HG02981 (cell line): ENCODE measurements around the gene PDE11A.
A peak's percentile ranks its signal among the peaks of the same experiment; 100 is the strongest.
"Not testable (repeated sequence)": the region's sequence is repeated elsewhere in the genome, so short reads cannot be mapped to it uniquely, and the experiment has no call there.

Experiments used
- ATAC-seq: cut with Tn5 transposase; IDR thresholded peaks from one replicate; pipeline ENCODE4 v1.9.1; 2021; ENCODE audit warnings: mild to moderate bottlenecking, moderate library complexity; ENCODE audit not compliant: unreplicated experiment

Gene PDE11A

DNA sequence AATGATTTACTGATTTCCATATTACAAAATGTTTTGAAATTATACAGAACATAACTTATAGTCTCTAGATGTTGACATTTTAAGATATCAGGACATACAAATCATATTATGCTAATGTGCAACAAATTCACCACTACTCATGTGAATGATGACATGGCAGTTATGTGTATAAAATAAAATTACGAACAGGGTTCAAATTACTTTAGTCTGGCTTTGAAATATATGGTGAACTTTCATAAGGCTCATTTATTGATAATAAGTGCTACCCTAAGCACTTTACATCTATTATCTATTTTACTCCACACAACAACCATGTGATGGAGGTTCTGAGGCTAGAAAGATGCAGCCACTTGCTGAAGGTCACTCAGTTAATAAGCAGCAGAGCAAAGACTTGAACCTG, 62.8 kb downstream of the PDE11A start:
- no peak for ATAC-seq

DNA sequence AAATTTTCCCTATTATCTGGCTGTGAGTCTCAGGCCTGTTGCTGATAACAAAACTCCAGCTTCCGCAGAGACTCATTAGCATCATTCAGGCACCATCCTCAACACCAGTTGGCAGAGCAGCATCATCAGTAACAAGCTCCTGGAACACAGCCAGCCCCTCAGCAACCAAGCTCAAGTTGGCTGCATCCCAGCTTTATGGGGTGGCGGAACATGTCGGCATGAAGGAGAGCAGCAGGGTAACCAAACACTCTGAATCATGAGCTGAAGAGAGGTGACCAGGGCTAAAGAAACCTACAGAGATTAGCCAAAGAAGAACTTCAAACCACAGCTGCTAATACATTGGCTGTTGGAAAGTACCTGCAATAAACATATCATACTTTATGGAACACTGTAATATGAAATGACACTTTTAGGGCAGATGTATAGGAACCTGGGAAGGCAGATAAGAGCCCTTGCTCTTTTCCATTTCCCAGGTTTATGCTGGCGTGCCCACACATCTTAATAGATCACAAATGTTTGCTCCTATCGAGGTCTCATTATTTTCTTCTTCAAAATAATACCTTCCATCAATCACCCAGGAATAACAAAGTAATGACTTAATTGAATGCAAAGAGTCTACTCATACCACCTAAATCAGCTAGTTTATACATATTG, 63.8 kb downstream of the PDE11A start:
- no peak for ATAC-seq

DNA sequence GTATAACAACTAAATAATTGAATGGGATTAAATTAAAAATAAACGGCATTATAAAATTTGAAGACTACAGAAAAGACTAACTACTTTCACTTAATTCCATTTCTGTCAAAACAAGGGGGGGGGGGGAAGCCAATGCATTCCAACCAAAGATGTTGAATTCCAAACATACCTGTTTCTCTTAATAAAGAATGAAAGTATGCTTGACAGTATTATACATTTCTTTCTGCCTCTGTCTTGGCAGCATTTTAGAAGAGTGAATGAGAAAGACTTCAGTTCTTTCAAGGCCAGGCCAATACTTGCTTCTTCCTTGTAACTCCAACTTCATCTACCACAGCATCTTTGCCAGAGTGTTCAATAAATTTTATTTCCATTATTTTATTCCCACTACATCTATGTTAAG, 65.9 kb downstream of the PDE11A start:
- no peak for ATAC-seq

DNA sequence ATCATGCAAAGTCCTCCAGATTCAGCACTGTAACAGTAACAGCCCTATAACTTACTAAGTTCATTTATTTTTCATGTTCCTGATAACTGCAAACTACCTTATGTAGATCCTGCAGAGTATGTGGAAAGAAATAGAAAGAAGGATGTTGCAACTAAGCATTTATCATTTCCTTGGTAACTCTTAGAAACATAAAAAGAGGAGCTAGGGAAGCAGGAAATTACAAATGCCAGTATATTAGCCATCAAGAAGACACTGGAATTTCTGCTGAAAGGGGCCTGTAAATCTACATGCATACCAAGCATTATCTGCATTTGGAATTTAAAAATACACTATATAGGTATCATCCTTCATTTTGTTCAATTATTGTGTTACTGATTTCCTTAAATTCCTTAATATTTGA, 66.8 kb downstream of the PDE11A start:
- no peak for ATAC-seq

GRCh38 chr2:178002038-178002437, 70.5 kb downstream of the PDE11A start:
- ATAC-seq, result no peak

DNA sequence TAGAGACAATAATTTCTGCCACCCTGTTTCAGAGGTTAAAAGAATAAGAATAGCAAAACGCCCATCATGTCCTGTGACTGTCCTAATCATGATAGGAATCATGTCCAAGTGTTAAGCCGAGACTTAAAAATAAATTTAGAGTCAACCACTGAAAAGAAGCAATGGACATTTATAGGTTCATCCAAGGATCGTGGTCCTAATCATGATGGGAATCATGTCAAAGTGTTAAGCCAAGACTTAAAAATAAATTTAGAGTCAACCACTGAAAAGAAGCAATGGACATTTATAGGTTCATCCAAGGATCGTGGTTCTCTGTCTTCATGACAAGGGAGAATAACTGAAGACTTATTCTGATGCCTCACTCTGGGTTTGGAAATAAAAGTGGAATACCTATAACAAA, 73.6 kb downstream of the PDE11A start:
- no peak for ATAC-seq

- no peak for ATAC-seq
Observed at GRCh38 chr2:177998006-177998405, 74.6 kb downstream of the PDE11A start.

GRCh38 chr2:177992992-177993391, 79.6 kb downstream of the PDE11A start:
- no peak for ATAC-seq

DNA sequence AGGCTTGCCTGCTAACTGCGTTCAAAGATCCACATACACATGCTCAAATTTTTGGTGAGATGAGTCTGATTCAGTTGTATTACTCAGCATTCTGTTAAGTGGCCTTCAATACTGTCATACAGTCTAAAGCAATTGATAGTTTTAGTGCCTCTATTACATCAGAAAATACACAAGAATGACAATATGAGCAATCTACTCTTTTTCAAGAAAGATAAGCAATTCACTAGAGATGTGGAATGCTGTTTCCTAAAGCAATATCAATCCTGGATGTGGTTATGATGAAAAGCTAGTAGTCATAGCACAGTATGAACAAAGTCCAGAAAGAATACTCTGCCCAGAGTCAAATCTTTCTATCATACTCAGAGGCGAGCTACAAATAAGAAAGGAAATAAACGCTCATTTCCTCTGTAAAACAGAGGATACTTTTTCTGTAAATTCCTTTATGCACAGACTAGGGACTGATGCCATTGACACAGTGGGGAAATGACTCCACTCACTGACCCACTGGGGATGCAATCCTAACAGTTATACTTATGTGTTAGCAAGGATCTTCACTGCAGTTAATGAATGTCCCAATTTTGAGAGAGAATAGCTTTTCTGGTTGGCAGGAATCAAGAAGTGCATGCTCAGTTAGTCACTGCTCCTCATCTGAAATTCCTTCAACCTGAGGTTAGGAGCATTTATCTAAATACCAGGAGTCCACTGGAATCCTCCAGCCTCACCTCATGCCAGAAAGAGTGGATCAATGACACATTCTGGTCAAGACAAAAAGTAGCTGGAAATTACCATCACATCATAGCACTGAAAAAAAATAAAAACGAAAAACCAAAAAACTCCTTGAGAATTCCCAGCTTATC, 83.3 kb downstream of the PDE11A start:
- no peak for ATAC-seq

- no peak for ATAC-seq
Observed at GRCh38 chr2:177984749-177985148, 87.8 kb downstream of the PDE11A start.

GRCh38 chr2:177983183-177983788, 89.3 kb downstream of the PDE11A start:
- ATAC-seq, result peak; percentile 90

- ATAC-seq, result no peak
Observed at GRCh38 chr2:177972782-177973181, 99.8 kb downstream of the PDE11A start.

GRCh38 chr2:177972123-177972522, 100.5 kb downstream of the PDE11A start:
- no peak for ATAC-seq

DNA sequence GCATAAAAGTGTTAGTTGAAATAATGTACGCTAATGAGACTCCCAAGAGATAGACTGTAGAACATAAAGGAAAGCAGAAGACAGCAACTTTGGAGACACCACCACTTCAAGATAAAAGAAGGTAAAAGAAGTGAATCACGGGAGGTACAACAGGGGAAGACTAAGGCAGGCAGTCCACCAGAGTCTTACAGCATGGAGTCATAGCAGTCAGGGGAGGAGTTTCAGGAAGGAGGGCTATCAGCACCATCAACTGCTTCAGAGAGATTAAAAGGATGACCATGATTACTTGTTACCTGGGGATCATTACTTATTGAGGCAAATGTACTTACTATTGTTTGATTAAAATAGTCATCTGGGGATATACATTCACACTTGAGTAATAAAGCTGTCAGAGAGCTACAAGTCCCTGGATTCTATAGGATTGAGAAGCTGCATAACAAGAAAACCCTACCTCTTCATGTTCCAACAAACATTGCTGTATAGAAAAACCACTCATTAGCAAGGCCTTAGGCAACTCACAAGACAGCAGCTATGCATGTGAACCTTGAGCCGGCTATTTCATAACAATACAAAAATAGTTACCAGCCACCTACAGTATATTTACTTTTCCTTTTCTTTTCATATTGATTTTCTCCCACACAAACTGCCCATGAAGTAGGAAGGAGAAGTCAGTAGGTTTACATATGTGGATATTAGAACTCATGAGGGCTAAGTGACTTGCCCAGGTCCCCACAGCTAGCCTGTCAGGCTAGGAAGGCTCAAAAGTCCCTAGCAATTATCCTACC, 101.7 kb downstream of the PDE11A start:
- ATAC-seq, result no peak

DNA sequence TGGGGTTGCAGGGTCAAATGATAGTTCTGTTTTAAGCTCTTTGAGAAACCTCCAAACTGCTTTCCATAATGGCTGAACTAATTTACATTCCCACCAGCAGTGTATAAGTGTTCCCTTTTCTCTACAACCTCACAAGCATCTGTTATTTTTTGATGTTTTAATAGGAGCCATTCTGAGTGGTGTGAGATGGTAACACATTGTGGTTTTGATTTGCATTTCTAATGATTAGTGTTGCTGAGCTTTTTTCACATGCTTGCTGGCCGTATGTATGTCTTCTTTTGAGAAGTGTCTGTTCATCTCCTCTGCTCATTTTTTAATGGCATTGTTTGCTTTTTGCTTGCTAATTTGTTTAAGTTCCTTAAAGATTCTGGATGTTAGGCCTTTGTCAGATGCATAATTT, 107.7 kb downstream of the PDE11A start:
- ATAC-seq, result no peak

GRCh38 chr2:177952151-177952550, 120.4 kb downstream of the PDE11A start:
- ATAC-seq, result no peak

DNA sequence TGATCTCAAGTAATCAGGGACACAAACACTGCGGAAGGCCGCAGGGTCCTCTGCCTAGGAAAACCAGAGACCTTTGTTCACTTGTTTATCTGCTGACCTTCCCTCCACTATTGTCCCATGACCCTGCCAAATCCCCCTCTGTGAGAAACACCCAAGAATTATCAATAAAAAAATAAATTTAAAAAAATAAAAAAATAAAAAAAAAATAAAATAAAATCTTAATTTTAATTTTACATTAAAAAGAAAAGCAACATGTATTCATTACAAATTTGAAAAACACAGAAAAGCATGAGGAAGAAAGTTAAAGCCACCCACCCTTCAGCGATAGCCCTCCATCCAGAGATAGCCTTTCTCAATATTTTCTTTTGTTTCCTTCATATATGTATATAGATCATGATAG, 125.0 kb downstream of the PDE11A start:
- not testable (repeated sequence) for ATAC-seq

- ATAC-seq, result not testable (repeated sequence)
Observed at GRCh38 chr2:177944530-177944929, 128.0 kb downstream of the PDE11A start.

DNA sequence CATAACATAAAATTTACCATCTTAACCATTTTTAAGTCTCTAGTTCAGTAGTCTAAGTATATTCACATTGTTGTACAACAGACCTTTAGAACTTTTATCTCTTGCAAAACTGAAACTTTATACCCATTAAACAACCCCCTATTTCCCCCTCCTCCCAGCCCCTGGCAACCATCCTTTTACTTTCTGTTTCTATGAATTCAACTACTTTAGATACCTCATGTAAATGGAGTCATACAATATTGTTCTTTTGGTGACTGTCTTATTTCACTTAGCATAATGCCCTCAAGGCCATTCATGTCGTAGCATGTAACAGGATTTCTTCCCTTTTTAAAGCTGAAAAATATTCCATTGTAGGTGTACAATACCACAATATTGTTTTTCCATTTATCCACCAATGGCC, 129.8 kb downstream of the PDE11A start:
- no peak for ATAC-seq

DNA sequence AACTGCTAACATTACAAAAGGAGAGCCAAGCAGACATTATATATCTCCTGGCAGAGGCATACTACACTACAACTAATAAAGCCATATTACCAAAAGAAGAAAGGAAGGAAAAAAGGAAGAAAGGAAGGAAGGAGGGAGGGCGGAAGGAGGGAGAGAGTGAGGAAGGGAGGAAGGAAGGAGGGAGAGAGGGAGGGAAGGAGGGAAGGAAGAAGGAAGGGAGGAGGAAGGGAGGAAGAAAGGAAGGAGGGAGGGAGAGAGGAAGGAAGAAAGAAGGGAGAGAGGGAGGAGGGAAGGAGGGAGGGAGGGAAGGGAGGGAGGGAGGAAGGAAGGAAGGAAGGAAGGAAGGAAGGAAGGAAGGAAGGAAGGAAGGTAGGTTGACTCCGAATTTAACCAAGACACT, 133.4 kb downstream of the PDE11A start:
- ATAC-seq, result no peak

- no peak for ATAC-seq
Observed at GRCh38 chr2:177930916-177931315, 141.7 kb downstream of the PDE11A start.
